Activated naive CD8-positive, alpha-beta T cell treated with anti-CD3 and anti-CD28 coated beads, Interleukin-2, amount 50 U/mL, for 16 hours (primary cell): ENCODE measurements around the gene SFRP2.

Source experiments
- DNase-seq: peaks from one replicate; pipeline ENCODE4 v3.0.0-alpha.2; 2020; ENCODE audit warnings: low read depth, low spot score

Gene SFRP2

GRCh38 chr4:153788413-153789276 lies at the start of gene SFRP2:
Gene SFRP2 (minus strand): TSS chr4:153789083. CDS start chr4:153788835, 248 bp downstream.
- no peak for DNase-seq

GRCh38 chr4:153838564-153838963 lies 49.7 kb upstream of the SFRP2 start:
- no peak for DNase-seq

GRCh38 chr4:153834901-153835300 lies 46.0 kb upstream of the SFRP2 start:
- no peak for DNase-seq

GRCh38 chr4:153832720-153833287 lies 43.9 kb upstream of the SFRP2 start:
- DNase-seq: no peak

GRCh38 chr4:153832054-153832453 lies 43.2 kb upstream of the SFRP2 start:
- DNase-seq: no peak

- no peak for DNase-seq
These were observed 42.4 kb upstream of the SFRP2 start for GRCh38 chr4:153831245-153831644.

- no peak for DNase-seq
These were observed 36.8 kb upstream of the SFRP2 start for GRCh38 chr4:153825691-153826090.

GRCh38 chr4:153825126-153825525 lies 36.2 kb upstream of the SFRP2 start:
- no peak for DNase-seq

GRCh38 chr4:153824501-153824900 lies 35.6 kb upstream of the SFRP2 start:
- no peak for DNase-seq

- no peak for DNase-seq
These were observed 34.6 kb upstream of the SFRP2 start for GRCh38 chr4:153823483-153823882.

GRCh38 chr4:153822316-153822715 lies 33.4 kb upstream of the SFRP2 start:
- DNase-seq: no peak

- no peak for DNase-seq
These were observed 28.6 kb upstream of the SFRP2 start for GRCh38 chr4:153817466-153817865.

- DNase-seq: no peak
These were observed 27.7 kb upstream of the SFRP2 start for GRCh38 chr4:153816542-153816941.

- no peak for DNase-seq
These were observed 25.9 kb upstream of the SFRP2 start for GRCh38 chr4:153814789-153815188.

- DNase-seq: no peak
These were observed 21.3 kb upstream of the SFRP2 start for GRCh38 chr4:153809916-153810810.

- DNase-seq: no peak
These were observed 20.4 kb upstream of the SFRP2 start for GRCh38 chr4:153809307-153809706.

GRCh38 chr4:153808175-153808574 lies 19.3 kb upstream of the SFRP2 start:
- no peak for DNase-seq

GRCh38 chr4:153806073-153806472 lies 17.2 kb upstream of the SFRP2 start:
- DNase-seq: no peak

- no peak for DNase-seq
These were observed 15.8 kb upstream of the SFRP2 start for GRCh38 chr4:153804722-153805121.

GRCh38 chr4:153799694-153800074 lies 10.8 kb upstream of the SFRP2 start:
- no peak for DNase-seq

GRCh38 chr4:153798901-153799693 lies 10.2 kb upstream of the SFRP2 start:
- DNase-seq: no peak
